Stromal cell of bone marrow (primary cell): ENCODE data around the gene RAET1E.
"Not testable (repeated sequence)": the region's sequence is repeated elsewhere in the genome, so short reads cannot be mapped to it uniquely, and the experiment has no call there.

ENCODE experiments used
- DNase-seq: peaks from one replicate; pipeline ENCODE4 v3.0.0-alpha.2; 2012; ENCODE audit warnings: low read depth

The RAET1E gene

DNA sequence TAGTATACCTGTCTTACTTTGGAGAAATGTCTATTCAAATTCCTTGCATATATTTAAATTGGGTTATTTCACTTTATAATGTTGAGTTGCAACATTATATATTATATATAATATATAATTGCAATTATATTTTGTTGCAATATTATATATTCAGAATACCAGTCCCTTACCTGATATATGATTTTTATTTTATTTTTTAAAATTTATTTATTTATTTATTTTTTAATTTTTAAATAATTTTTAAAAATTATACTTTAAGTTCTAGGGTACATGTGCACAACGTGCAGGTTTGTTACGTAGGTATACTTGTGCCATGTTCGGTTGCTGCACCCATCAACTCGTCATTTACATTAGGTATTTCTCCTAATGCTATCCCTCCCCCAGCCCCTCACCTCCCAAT is 29.1 kb upstream of the RAET1E start:
- DNase-seq: not testable (repeated sequence)

DNA sequence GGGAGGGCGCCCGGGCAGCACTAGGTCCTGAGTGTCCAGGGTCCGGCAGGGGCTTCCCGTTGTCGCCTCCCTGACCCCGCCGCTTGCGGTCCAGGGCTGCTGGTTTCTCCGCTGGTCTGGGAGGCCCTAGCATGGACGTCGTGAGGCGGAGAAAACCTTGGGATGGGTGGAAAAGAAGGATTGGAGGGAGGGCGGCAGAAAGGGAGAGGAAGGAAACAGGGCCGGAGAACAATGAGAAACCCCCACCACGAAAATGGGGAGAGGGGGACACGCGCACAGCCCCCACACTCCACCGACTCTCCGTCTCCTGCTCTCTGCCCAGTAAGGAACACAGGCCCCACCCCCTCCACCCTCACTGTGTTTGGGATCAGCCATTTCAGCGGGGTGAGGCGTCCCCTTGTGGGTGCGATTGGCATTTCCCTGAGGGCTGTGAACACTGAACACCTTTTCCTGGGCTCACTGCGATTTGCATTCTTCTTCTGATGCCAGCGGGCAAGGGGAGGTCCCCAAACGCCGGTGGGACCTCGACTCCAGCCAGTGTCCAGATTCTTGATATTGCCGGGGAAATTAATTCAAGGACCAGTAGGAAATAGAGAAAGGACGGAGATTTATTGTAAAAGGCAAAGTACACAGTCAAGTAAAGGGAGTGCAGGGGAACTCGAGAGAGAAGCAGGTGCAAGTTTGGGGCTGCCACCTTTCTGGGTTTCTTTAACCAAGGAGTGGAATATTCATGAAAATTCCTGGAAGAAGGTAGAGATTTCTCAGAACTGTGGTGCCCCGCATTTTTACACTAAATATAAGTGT is 28.3 kb upstream of the RAET1E start:
- peak; percentile 70 for DNase-seq

DNA sequence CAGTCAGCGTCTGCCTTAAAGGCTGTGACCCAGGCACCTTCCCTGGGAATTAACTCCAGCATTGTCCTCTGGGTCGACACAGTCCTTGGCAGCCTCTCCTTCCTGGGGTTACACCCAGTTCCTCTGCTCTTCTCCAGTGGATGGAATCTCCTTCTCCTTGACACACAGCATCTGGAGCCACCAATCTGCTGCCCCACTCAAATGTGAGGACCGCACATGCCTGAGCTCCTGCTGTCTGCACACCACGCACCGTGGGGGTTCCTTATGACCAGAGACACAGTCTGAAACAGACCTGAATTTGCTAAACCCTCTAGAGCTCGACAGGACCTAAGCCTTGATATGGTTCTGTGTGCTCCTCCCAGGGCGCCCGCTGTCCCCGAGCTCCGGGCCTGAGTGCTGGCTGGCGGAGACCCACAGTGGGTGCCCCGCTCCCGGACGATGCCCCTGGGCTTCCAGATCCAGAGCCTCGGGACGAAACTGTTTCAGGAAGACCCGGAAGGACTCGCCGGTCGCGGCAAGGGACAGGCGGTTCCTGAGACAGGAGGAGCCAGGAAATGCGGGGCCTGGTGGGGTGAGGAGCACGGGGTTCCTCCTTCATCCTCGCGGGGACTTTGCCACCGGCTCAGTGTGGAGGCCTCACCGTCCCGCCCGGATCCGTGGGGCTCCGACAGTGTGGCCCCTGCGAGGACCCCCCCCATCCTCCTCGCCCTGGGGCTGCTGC is 27.5 kb upstream of the RAET1E start:
- DNase-seq: no peak

DNA sequence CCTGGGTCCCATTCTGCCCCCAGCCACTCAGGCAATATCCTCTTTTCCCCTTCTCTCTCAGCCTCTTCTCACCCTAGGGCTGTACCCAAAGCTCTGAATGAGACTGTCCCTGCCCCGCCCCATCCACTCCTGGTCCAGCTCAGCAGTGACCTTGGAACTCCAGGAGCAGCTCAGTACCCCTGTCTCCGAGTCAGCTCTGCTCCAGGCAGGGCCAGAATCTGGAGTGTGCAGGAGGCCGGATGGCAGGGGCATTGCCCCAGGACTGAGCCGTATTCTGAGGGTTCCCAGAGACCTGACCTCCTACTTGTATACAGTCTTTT is 27.0 kb upstream of the RAET1E start:
- DNase-seq: no peak

- no peak for DNase-seq
These were observed 26.5 kb upstream of the RAET1E start for GRCh38 chr6:149924206-149924932.

DNA sequence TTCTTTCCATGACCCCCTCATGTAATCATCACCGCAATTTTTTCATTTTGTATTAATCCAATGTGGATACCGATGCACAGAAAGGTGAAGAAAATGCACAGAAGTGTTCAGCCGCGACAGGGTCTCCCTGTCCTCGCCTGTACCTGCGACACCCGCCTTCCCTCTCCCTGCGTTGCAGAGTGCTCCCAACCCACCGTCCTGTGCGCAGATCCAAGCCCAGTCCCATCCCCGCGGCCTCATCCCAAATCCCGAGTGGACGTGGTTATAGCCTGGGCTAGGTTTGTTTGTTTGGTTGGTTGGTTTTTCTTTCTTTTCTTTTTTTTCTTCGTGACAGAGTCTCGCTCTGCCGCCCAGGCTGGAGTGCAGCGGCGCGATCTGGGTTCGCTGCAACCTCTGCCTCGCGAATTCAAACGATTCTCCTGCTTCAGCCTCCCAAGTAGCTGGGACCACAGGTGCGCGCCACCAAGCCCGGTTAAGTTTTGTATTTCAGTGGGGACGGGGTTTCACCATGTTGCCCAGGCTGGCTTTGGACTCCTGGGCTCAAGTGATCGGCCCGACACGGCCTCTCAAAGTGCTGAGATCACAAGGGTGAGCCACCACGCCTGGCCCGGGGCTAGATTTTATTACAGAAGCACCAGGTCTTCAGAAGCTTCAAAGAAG is 25.5 kb upstream of the RAET1E start:
- DNase-seq: no peak

- peak; percentile 95 for DNase-seq
These were observed 24.9 kb upstream of the RAET1E start, which contains the start of gene RAET1G for GRCh38 chr6:149922642-149923326. RAET1G (minus strand) TSS chr6:149923121; CDS start chr6:149923010, 111 bp downstream.

DNA sequence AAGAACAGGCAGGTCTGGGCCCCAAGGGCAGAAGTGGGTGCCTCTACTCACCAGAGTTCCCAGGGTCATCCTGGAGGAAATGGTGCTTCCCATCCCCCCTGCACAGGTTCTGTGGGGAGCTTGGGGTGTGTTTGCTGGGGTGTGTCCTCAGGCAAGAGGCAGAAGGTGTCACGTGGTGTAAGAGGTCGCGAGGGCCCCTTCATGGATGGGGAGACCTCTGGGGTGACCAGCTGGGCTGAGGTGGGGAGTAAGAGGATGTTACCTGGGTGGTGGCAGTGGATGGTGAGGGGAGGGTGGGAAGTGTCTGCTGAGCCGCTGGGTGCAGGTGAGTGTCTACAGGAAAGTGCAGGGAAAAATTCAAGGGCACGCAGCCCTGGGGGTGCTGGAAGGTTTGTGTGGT is 24.2 kb upstream of the RAET1E start:
- not testable (repeated sequence) for DNase-seq

DNA sequence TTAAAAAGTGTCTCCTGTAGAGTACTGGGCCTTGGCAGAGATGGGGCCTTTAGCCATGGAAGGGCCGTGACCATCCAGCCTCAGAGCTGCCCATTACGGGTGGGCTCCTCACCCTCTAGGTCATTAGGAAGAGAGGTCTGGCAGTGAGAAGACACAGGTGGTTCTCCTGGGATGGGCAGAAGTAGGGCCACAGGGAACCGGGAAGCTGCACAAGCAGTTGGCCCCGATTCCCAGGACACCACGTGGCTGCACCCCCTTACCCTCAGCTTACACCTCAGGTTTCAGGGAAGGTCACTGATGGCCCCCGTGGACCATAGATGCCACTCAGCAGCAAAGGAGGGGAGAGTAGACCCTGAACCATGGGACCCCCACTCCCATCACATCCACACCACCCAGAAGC is 23.4 kb upstream of the RAET1E start:
- DNase-seq: no peak

- no peak for DNase-seq
These were observed 21.9 kb upstream of the RAET1E start for GRCh38 chr6:149919834-149920225.

DNA sequence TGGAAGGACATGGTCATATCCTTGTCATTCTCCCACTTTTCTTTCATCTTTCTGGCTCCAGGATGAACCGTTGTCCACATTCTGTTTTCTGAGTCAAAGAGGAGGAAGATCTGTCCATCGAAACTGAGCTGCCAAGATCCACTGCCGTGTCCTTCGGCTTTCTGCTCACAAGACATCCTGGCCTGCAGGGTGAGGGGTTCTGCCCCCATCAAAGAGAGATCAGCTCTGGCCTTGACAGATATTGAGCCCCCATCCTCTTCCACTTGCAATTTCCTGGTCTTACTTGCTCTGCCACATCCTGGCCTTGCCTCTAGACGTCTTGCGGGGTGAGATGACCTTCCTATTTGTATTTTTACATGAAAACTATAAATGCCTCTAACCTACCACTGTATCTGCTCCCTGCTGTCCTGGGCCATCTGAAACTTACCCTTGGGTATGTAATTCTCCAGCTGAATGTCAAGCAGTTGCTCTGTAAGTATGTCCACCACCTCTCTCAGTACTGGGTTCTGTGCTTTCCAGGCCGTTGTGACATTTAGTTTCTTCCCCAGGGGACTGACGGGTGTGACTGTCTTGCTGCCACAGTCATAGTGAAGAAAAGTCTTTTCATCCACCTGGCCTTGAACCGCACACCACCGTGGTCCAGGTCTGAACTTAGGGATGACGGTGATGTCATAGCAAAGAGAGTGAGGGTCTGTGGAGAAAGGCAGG is 21.4 kb upstream of the RAET1E start:
- not testable (repeated sequence) for DNase-seq

DNA sequence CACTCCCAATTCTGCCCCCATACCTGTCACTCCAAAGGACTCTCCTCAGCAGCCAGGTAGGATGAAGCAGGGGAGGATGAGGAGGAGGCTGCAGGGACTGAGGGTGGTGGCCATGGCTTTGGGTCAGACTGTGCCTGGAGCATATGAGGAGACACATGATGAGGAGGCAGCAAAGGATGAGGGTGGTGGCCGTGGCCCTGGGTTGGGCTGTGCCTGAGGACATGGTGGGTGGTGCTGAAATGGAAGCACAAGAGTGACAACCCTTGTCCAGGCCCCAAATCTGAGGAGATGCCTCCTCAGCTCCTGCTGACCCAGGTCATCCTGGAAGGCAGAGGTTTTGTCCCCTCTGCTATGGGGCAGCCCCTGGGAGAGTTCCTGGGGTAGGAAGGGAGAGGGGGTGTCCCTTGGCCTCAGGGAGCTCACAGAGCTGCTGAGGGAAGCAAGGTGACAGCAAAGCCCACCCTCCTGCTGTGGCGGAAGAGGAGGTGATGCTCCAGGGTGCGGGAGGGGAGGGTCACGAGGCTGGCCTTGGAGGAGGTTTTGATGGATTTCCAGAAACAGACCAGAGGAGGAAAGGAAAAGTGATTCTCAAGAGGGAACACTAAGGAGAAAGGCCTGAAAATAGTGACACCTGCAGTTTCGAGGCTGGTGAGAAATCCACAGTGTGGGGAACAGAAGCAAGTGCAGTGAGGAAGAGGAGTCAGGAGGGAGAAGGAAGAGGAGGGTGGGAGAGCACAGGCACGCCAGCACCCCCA is 20.4 kb upstream of the RAET1E start:
- no peak for DNase-seq

GRCh38 chr6:149917679-149918078 is 19.8 kb upstream of the RAET1E start:
- no peak for DNase-seq

DNA sequence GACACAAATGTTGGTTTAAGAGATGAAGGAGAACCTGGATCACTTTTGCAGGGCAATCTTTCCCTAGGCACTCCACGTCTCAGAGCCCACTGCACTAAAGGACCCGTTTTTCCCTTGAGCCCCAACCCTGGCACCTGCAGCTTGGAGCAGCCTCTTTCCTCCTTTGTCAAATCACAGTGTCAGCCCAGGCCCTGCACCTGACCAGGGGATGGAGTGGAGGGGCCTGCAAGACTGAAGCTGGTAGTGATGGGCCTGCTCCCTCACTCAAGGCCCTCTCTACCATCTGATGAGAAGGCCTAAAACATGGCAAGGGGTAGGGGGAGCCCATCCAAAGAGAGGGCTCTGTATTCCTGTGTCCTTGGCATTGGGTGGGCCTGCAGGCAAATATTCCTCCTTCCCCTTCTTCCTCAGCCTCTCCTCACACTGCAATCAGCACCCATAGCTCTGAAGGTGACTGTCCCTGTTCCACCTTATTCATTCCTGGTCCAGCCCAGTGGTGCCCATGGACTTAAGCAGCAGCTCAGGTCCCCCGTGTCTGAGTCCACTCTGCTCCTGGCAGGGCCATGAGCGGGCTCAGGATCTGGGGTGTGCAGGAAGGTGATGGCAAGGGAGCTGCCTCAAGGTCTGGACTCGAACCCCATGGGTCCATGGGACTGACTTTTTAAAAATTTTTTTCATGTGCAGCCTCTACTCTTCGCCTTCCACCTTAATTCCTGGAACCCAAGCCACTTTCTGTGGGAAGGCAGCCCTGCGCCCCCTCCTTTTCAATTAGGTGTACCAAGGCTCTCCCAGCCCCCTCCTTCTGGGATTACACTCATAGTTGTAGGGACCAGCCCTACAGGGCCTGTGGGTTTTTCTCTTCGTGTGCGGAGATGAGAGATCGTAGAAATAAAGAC is 18.3 kb upstream of the RAET1E start:
- DNase-seq: no peak

- DNase-seq: no peak
These were observed 15.8 kb upstream of the RAET1E start for GRCh38 chr6:149913540-149914240.

GRCh38 chr6:149913085-149913484 is 15.2 kb upstream of the RAET1E start:
- DNase-seq: no peak

- DNase-seq: not testable (repeated sequence)
These were observed 14.8 kb upstream of the RAET1E start for GRCh38 chr6:149912680-149913079.

DNA sequence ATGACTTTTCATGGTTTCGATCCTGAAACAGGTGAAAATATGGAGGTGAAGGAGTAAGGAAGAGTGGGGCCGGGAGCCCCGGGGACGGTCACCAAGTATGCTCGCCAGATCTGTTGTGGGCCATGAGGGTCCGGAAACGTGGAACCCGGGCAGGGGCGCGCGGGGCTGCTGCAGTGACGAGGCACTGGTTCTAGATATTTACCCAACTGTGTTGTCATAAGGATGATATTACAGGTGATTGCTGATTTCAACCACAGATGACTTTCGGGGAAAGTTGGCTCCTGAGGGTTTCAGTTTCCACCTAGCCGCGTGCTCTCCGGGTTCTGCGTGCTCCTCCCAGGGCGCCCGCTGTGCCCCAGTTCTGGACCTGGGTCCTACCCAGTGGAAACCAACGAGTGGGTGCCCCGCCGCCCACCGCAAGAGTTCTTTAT is 12.8 kb upstream of the RAET1E start:
- no peak for DNase-seq
